Testis (tissue), 2 donors: ENCODE data around the gene CAMK2D.

Source experiments
- POLR2A ChIP-seq: fragments of 450-650 bp; IDR thresholded peaks from one replicate; pipeline ENCODE4 v1.6.1; 2017; ENCODE audit warnings: antibody characterized with exemption, mild to moderate bottlenecking, moderate library complexity
- TF ChIP-seq, protein P1 (sequence below), 3 experiments: fragments of 450-650 bp in 2 of 3; fragments of 200-600 bp in 1 of 3; sonication (generic) in 1 of 3; IDR thresholded peaks; one replicate each; pipeline ENCODE4 v1.5.1; 2016 to 2019; ENCODE audit warnings: antibody characterized with exemption in 3 of 3, mild to moderate bottlenecking in 2 of 3, moderate library complexity in 1 of 3

DNA sequence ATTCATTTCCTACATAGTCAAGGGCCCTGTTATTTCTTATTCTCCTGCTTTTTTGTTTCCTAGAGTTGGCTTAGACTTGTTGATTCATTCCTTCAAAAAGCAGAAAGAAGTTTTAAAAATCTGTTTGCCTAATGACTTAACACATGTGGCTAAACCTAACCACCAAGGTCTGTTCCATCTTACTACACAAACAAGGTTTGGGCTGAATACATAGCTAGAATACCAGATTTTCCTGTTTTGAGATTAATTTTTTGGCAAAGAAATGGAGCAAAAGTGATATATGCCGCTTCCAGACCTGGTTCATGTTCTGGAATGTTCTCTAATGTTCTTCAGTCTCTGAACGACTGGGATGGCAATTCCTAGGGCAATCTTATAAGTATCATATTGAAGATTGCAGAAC, 7.4 kb upstream of the CAMK2D start:
- TF ChIP-seq, protein P1, sequence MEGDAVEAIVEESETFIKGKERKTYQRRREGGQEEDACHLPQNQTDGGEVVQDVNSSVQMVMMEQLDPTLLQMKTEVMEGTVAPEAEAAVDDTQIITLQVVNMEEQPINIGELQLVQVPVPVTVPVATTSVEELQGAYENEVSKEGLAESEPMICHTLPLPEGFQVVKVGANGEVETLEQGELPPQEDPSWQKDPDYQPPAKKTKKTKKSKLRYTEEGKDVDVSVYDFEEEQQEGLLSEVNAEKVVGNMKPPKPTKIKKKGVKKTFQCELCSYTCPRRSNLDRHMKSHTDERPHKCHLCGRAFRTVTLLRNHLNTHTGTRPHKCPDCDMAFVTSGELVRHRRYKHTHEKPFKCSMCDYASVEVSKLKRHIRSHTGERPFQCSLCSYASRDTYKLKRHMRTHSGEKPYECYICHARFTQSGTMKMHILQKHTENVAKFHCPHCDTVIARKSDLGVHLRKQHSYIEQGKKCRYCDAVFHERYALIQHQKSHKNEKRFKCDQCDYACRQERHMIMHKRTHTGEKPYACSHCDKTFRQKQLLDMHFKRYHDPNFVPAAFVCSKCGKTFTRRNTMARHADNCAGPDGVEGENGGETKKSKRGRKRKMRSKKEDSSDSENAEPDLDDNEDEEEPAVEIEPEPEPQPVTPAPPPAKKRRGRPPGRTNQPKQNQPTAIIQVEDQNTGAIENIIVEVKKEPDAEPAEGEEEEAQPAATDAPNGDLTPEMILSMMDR (IDR thresholded peaks at IDR 0.05), result no peak
- no peak for TF ChIP-seq POLR2A
